Effector memory CD4-positive, alpha-beta T cell (primary cell): ENCODE measurements around the gene RRP9.

Experiments
- DNase-seq, 3 donors: peaks; one replicate each; pipeline ENCODE4 v3.0.0-alpha.2; 2020
- H3K27ac ChIP-seq: 2 replicates; pipeline ENCODE4 v1.7.0; 2013; ENCODE audit warnings: mild to moderate bottlenecking, low read length, moderate library complexity; ENCODE audit not compliant: insufficient read depth, poor library complexity, severe bottlenecking
- H3K27me3 ChIP-seq: replicated peaks from 2 replicates; pipeline ENCODE4 v1.7.0; 2013; ENCODE audit warnings: mild to moderate bottlenecking, low read length; ENCODE audit not compliant: insufficient read depth, control insufficient read depth, poor library complexity, severe bottlenecking
- H3K36me3 ChIP-seq: 2 replicates; pipeline ENCODE4 v1.7.0; 2013; ENCODE audit warnings: mild to moderate bottlenecking, low read length, moderate library complexity; ENCODE audit not compliant: control insufficient read depth, insufficient read depth
- H3K4me1 ChIP-seq: 2 replicates; pipeline ENCODE4 v1.7.0; 2013; ENCODE audit warnings: low read length, mild to moderate bottlenecking; ENCODE audit not compliant: control insufficient read depth, insufficient read depth, poor library complexity, severe bottlenecking
- H3K4me3 ChIP-seq: 2 replicates; pipeline ENCODE4 v1.7.0; 2013; ENCODE audit warnings: low read length, low read depth, mild to moderate bottlenecking; ENCODE audit not compliant: insufficient read depth, poor library complexity, severe bottlenecking
- H3K9me3 ChIP-seq: 2 replicates; pipeline ENCODE4 v1.7.0; 2013; ENCODE audit warnings: mild to moderate bottlenecking, low read length, moderate library complexity; ENCODE audit not compliant: control insufficient read depth

The RRP9 gene

DNA sequence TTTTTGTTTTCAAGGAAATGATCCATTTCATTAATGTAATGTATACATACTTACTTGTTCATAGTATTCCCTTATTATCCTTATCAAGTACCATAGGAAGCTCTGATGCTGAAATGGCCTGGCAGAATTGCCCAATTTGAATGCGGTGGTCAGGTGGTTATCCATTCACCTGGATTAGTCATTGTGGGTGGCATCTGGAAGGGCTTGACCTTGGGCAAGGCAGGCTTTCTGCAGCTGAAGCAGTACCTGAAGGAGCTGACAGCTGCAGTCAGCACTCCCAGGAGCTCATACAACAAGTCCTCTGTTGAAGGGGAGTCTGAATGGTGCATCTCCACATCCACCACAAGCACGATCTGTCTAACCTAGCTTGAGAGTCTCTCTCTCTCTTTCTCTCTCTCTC, 54.1 kb downstream of the RRP9 start:
- DNase-seq = no peak
- Histone ChIP-seq H3K36me3 (no peaks in the 10 kb centered on the region), H3K27me3 (no peaks in the 10 kb centered on the region), H3K9me3 (no peaks in the 10 kb centered on the region), H3K27ac (no peak overlapping the region), H3K4me1 (no peaks in the 10 kb centered on the region), H3K4me3 (no peak overlapping the region)

DNA sequence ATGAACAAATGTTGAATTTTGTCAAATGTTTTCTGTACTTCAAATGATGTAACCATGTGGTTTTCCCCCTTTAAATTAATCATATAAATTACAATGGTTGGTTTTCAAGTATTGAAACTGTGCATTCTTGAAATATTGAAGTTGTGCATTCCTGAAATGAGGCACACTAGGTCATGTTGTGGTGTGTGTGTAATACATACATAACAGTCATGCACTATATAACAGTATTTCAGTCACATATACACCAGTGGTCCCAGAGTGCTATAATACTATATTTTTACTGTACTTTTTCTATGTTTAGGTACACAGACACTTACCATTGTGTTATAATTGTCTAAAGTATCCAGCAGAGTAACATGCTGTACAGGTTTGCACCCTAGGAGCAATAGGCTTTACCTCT, 55.3 kb downstream of the RRP9 start:
- no peaks in the 10 kb centered on the region for H3K9me3 ChIP-seq
- no peaks in the 10 kb centered on the region for H3K4me1 ChIP-seq
- no peak overlapping the region for H3K27ac ChIP-seq
- no peaks in the 10 kb centered on the region for H3K27me3 ChIP-seq
- no peak for DNase-seq
- no peak overlapping the region for H3K4me3 ChIP-seq
- H3K36me3 ChIP-seq = no peaks in the 10 kb centered on the region
